Gastrocnemius medialis (tissue), 4 donors: Measurements from ENCODE around the gene CASKIN1. TPM values are rescaled to one million over a fixed set of nuclear protein-coding genes. Genes with fewer than 3 reads are reported as not detected.

Experiments used
- ATAC-seq, 2 donors: fragments of 150-250 bp; one replicate each; pipeline ENCODE4 v1.9.1; 2016
- DNase-seq, 2 donors: peaks; one replicate each; pipeline ENCODE4 v3.0.0-alpha.2; 2019
- H3K27ac ChIP-seq, 4 donors: fragments of 200-600 bp; sonication (generic); 1 replicate in 1 of 4; 2 replicates in 3 of 4; pipeline ENCODE4 v1.5.1; 2016 to 2018; ENCODE audit warnings: mild to moderate bottlenecking in 2 of 4, moderate library complexity in 1 of 4
- H3K27me3 ChIP-seq, 3 donors: fragments of 200-600 bp; sonication (generic) in 2 of 3; 1 replicate in 1 of 3; 2 replicates in 2 of 3; pipeline versions ENCODE4 v1.5.1 to v1.6.0; 2016 to 2019; ENCODE audit warnings: mild to moderate bottlenecking in 1 of 3, moderate library complexity in 1 of 3
- H3K36me3 ChIP-seq, 2 donors: fragments of 200-600 bp; sonication (generic) in 1 of 2; one replicate each; pipeline ENCODE4 v1.5.1; 2017 to 2018
- H3K4me1 ChIP-seq, 2 donors: fragments of 200-600 bp; sonication (generic) in 1 of 2; one replicate each; pipeline ENCODE4 v1.5.1; 2016 to 2017; ENCODE audit warnings: mild to moderate bottlenecking in 2 of 2
- H3K4me3 ChIP-seq, 4 donors: fragments of 200-600 bp; sonication (generic) in 3 of 4; 1 replicate in 1 of 4; 2 replicates in 3 of 4; pipeline ENCODE4 v1.5.1; 2016 to 2019; ENCODE audit warnings: mild to moderate bottlenecking in 2 of 4
- H3K9me3 ChIP-seq, 3 donors: fragments of 200-600 bp; sonication (generic) in 2 of 3; 1 replicate in 1 of 3; 2 replicates in 2 of 3; pipeline ENCODE4 v1.5.1; 2016 to 2019
- CTCF ChIP-seq, 5 experiments: fragments of 450-650 bp in 3 of 5; fragments of 200-600 bp in 2 of 5; sonication (generic) in 2 of 5; IDR thresholded peaks in 4 of 5; conservative IDR thresholded peaks in 1 of 5; 1 replicate in 4 of 5; 2 replicates in 1 of 5; pipeline ENCODE4 v1.5.1; 2016 to 2019; ENCODE audit warnings: antibody characterized with exemption in 5 of 5, mild to moderate bottlenecking in 3 of 5, moderate library complexity in 3 of 5
- POLR2A ChIP-seq, 2 donors: fragments of 450-650 bp; IDR thresholded peaks; one replicate each; pipeline ENCODE4 v1.6.1; 2017; ENCODE audit warnings: antibody characterized with exemption in 2 of 2, mild to moderate bottlenecking in 2 of 2, moderate library complexity in 2 of 2
- in situ Hi-C, 4 donors: fragments of 200-750 bp; cut with MboI; loops; one replicate each; pipeline versions ENCODE4 v1.15.0 to v1.8.0; 2017; ENCODE audit warnings: low sequenced_read_pairs in 4 of 4
- intact Hi-C: fragments of 100-400 bp; cut with DNase I; formaldehyde crosslinking; loops from one replicate; pipeline ENCODE4 v1.15.1; 2023; ENCODE audit warnings: low total_unique reads
- total RNA-seq, 4 donors: library from RNA; depleted of rRNA; stranded (reverse); fragments of >200 nt; gene quantifications; one replicate each; pipeline versions ENCODE4 v1.1.0 to v1.2.3, GENCODE V29; 2016

CASKIN1 gene
- total RNA-seq, 4 donors from 2014 or later: 0.07 to 0.51 (median 0.10) TPM; not detected in 1

- Histone ChIP-seq H3K9me3 (no peaks in the 10 kb centered on the region), H3K27ac (no peak overlapping the region), H3K27me3 (no peaks in the 10 kb centered on the region), H3K4me3 (no peak overlapping the region), H3K36me3 (peaks cover 0 to 61% of the 10 kb centered on the region in 2 donors), H3K4me1 (peaks cover 8 to 12% of the 10 kb centered on the region in 2 donors)
- ATAC-seq: no peak
- TF ChIP-seq CTCF (IDR thresholded peaks at IDR 0.05 in 4 of 5, conservative IDR thresholded peaks at IDR 0.05 in 1 of 5): no peak
- no peak for TF ChIP-seq POLR2A (IDR thresholded peaks at IDR 0.05)
- intact Hi-C loops (no loop called here), in situ Hi-C loops (no loop called here)
- DNase-seq: no peak
These were observed 32.7 kb upstream of the CASKIN1 start for GRCh38 chr16:2229091-2229490.

- Histone ChIP-seq H3K4me3 (no peak overlapping the region), H3K9me3 (no peaks in the 10 kb centered on the region), H3K4me1 (peaks cover 11 to 13% of the 10 kb centered on the region in 2 donors), H3K36me3 (peaks cover 0 to 53% of the 10 kb centered on the region in 2 donors), H3K27ac (no peak overlapping the region), H3K27me3 (no peaks in the 10 kb centered on the region)
- intact Hi-C loops: no loop called here
- in situ Hi-C loops: no loop called here
- TF ChIP-seq POLR2A (IDR thresholded peaks at IDR 0.05) (no peak), CTCF (IDR thresholded peaks at IDR 0.05 in 4 of 5, conservative IDR thresholded peaks at IDR 0.05 in 1 of 5) (no peak)
- DNase-seq: no peak
- ATAC-seq: no peak
These were observed 31.9 kb upstream of the CASKIN1 start for GRCh38 chr16:2228161-2228824.

- H3K9me3 ChIP-seq: no peaks in the 10 kb centered on the region
- H3K36me3 ChIP-seq: peaks cover 0 to 39% of the 10 kb centered on the region in 2 donors
- H3K4me1 ChIP-seq: peaks cover 11 to 16% of the 10 kb centered on the region in 2 donors
- no peaks in the 10 kb centered on the region for H3K27me3 ChIP-seq
- intact Hi-C loops (no loop called here), in situ Hi-C loops (no loop called here)
- no peak overlapping the region for H3K4me3 ChIP-seq
- H3K27ac ChIP-seq: peak overlapping the region in 1 of 4 donors; percentile 1
- DNase-seq: no peak
- ATAC-seq: no peak
- no peak for TF ChIP-seq POLR2A (IDR thresholded peaks at IDR 0.05)
These were observed 30.5 kb upstream of the CASKIN1 start for GRCh38 chr16:2226918-2227317.

GRCh38 chr16:2226245-2226793 is 29.9 kb upstream of the CASKIN1 start:
- H3K9me3 ChIP-seq: no peaks in the 10 kb centered on the region
- H3K27ac ChIP-seq: peak overlapping the region in 1 of 4 donors; percentile 1
- intact Hi-C loops (no loop called here), in situ Hi-C loops (no loop called here)
- no peak for ATAC-seq
- H3K36me3 ChIP-seq: peaks cover 0 to 33% of the 10 kb centered on the region in 2 donors
- no peaks in the 10 kb centered on the region for H3K27me3 ChIP-seq
- TF ChIP-seq POLR2A (IDR thresholded peaks at IDR 0.05): no peak
- no peak for TF ChIP-seq CTCF (IDR thresholded peaks at IDR 0.05 in 4 of 5, conservative IDR thresholded peaks at IDR 0.05 in 1 of 5)
- DNase-seq: no peak
- peaks cover 11 to 16% of the 10 kb centered on the region in 2 donors for H3K4me1 ChIP-seq
- no peak overlapping the region for H3K4me3 ChIP-seq

GRCh38 chr16:2223942-2224486 is 27.6 kb upstream of the CASKIN1 start:
- H3K4me3 ChIP-seq: peak overlapping the region; percentile 78 to 98 (median 93)
- no peaks in the 10 kb centered on the region for H3K9me3 ChIP-seq
- in situ Hi-C loops (no loop called here), intact Hi-C loops (loop anchor here (1.0 kb wide), 3 partner anchors 9 to 27 kb away; partner anchors contain the start of genes ECI1 and MLST8)
- DNase-seq (peak; percentile 43 to 71), ATAC-seq (peak; percentile 65 to 67)
- TF ChIP-seq POLR2A (IDR thresholded peaks at IDR 0.05) (no peak), CTCF (IDR thresholded peaks at IDR 0.05 in 4 of 5, conservative IDR thresholded peaks at IDR 0.05 in 1 of 5) (peak in 3 of 5 experiments; percentile 11 to 33 (median 23))
- peaks cover 11 to 16% of the 10 kb centered on the region in 2 donors for H3K4me1 ChIP-seq
- no peaks in the 10 kb centered on the region for H3K27me3 ChIP-seq
- peaks cover 0 to 11% of the 10 kb centered on the region in 2 donors for H3K36me3 ChIP-seq
- H3K27ac ChIP-seq: peak overlapping the region; percentile 85 to 96 (median 94)
